Subcutaneous abdominal adipose tissue (tissue), 5 donors: ENCODE results near the gene MADD.

Experiments
- H3K27ac ChIP-seq: one replicate; pipeline ENCODE4 v1.7.0; 2013; ENCODE audit warnings: low read depth, mild to moderate bottlenecking, inconsistent platforms, low read length, moderate library complexity
- H3K27me3 ChIP-seq, 5 donors: one replicate each; pipeline ENCODE4 v1.7.0; 2013; ENCODE audit warnings: low read length in 5 of 5, inconsistent platforms in 1 of 5; ENCODE audit not compliant: control insufficient read depth in 5 of 5, insufficient read depth in 4 of 5
- H3K36me3 ChIP-seq, 5 donors: one replicate each; pipeline ENCODE4 v1.7.0; 2013; ENCODE audit warnings: low read length in 5 of 5; ENCODE audit not compliant: control insufficient read depth in 5 of 5, insufficient read depth in 5 of 5
- H3K4me1 ChIP-seq, 5 donors: one replicate each; pipeline ENCODE4 v1.7.0; 2013; ENCODE audit warnings: low read length in 5 of 5, mild to moderate bottlenecking in 3 of 5, moderate library complexity in 1 of 5; ENCODE audit not compliant: control insufficient read depth in 5 of 5, insufficient read depth in 5 of 5
- H3K4me3 ChIP-seq, 5 donors: one replicate each; pipeline ENCODE4 v1.7.0; 2013; ENCODE audit warnings: low read length in 5 of 5, low read depth in 1 of 5
- H3K9ac ChIP-seq, 5 donors: one replicate each; pipeline ENCODE4 v1.7.0; 2013; ENCODE audit warnings: low read length in 5 of 5, mild to moderate bottlenecking in 4 of 5, moderate library complexity in 3 of 5
- H3K9me3 ChIP-seq, 5 donors: one replicate each; pipeline ENCODE4 v1.7.0; 2013; ENCODE audit warnings: low read length in 5 of 5; ENCODE audit not compliant: control insufficient read depth in 5 of 5
- donor health status: healthy.
- donor health status: healthy.
- donor health status: healthy.
- donor health status: healthy.
- donor health status: healthy.

The MADD gene

DNA sequence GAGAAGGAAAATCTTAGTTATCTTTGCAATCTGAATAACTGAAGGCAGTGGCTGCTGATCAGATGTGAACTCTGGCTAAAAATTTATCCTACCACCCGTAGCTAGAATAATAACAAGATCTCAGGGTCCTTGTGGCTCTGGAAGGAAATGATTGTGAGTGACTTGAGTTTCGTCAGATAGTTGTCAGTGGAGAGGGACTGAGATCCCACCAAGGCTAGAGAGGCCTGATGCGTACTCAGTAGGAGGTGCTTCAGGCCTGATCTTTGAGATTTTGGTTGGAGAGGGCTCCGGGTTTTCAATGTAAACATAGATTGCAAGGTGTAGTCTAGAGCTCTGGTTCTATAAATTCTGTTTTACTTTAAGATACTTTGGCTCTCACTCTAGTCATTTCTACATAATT is 1.4 kb downstream of the MADD start:
- peaks cover 2 to 39% (median 37%) of the 10 kb centered on the region in 5 donors for H3K4me1 ChIP-seq
- H3K27me3 ChIP-seq = no peaks in the 10 kb centered on the region
- H3K9me3 ChIP-seq = no peaks in the 10 kb centered on the region
- H3K27ac ChIP-seq = no peak overlapping the region
- peak overlapping the region in 2 of 5 donors; percentile 64 to 72 for H3K9ac ChIP-seq
- H3K36me3 ChIP-seq = peaks cover 7 to 36% (median 29%) of the 10 kb centered on the region in 5 donors
- peak overlapping the region in 3 of 5 donors; percentile 48 to 79 (median 77) for H3K4me3 ChIP-seq

GRCh38 chr11:47271961-47272661 is 2.2 kb downstream of the MADD start:
- Histone ChIP-seq H3K27me3 (no peaks in the 10 kb centered on the region), H3K4me3 (no peak overlapping the region), H3K4me1 (peaks cover 2 to 39% (median 37%) of the 10 kb centered on the region in 5 donors), H3K36me3 (peaks cover 11 to 40% (median 36%) of the 10 kb centered on the region in 5 donors), H3K27ac (no peak overlapping the region), H3K9ac (peak overlapping the region in 1 of 5 donors; percentile 72), H3K9me3 (no peaks in the 10 kb centered on the region)

- Histone ChIP-seq H3K36me3 (peaks cover 11 to 44% (median 42%) of the 10 kb centered on the region in 5 donors), H3K9ac (no peak overlapping the region), H3K27ac (no peak overlapping the region), H3K27me3 (no peaks in the 10 kb centered on the region), H3K4me3 (no peak overlapping the region), H3K9me3 (no peaks in the 10 kb centered on the region), H3K4me1 (peaks cover 2 to 38% (median 36%) of the 10 kb centered on the region in 5 donors)
Observed at GRCh38 chr11:47272706-47273105, 2.8 kb downstream of the MADD start.

DNA sequence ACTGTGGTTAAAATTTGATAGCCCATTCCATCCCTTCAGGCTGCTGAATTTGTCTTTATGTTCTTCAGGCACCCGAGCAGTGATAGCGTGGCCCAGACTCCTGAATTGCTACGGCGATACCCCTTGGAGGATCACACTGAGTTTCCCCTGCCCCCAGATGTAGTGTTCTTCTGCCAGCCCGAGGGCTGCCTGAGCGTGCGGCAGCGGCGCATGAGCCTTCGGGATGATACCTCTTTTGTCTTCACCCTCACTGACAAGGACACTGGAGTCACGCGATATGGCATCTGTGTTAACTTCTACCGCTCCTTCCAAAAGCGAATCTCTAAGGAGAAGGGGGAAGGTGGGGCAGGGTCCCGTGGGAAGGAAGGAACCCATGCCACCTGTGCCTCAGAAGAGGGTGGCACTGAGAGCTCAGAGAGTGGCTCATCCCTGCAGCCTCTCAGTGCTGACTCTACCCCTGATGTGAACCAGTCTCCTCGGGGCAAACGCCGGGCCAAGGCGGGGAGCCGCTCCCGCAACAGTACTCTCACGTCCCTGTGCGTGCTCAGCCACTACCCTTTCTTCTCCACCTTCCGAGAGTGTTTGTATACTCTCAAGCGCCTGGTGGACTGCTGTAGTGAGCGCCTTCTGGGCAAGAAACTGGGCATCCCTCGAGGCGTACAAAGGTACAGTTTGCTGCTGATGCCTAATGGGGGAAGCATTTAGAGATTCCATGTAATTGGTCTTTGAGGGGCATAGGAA is 4.7 kb downstream of the MADD start:
- peaks cover 25 to 55% (median 51%) of the 10 kb centered on the region in 5 donors for H3K36me3 ChIP-seq
- H3K4me1 ChIP-seq = peaks cover 0 to 21% (median 20%) of the 10 kb centered on the region in 5 donors
- no peak overlapping the region for H3K27ac ChIP-seq
- H3K9ac ChIP-seq = no peak overlapping the region
- H3K27me3 ChIP-seq = no peaks in the 10 kb centered on the region
- no peaks in the 10 kb centered on the region for H3K9me3 ChIP-seq
- no peak overlapping the region for H3K4me3 ChIP-seq

- H3K27ac ChIP-seq = no peak overlapping the region
- no peak overlapping the region for H3K9ac ChIP-seq
- H3K27me3 ChIP-seq = no peaks in the 10 kb centered on the region
- no peaks in the 10 kb centered on the region for H3K9me3 ChIP-seq
- no peak overlapping the region for H3K4me3 ChIP-seq
- H3K4me1 ChIP-seq = peaks cover 0 to 5% (median 5%) of the 10 kb centered on the region in 5 donors
- H3K36me3 ChIP-seq = peaks cover 31 to 77% (median 69%) of the 10 kb centered on the region in 5 donors
Observed at GRCh38 chr11:47276923-47277322, 7.0 kb downstream of the MADD start.

GRCh38 chr11:47278058-47278457 is 8.1 kb downstream of the MADD start:
- H3K9ac ChIP-seq = no peak overlapping the region
- H3K4me3 ChIP-seq = no peak overlapping the region
- no peaks in the 10 kb centered on the region for H3K9me3 ChIP-seq
- no peak overlapping the region for H3K27ac ChIP-seq
- H3K36me3 ChIP-seq = peaks cover 31 to 86% (median 78%) of the 10 kb centered on the region in 5 donors
- H3K27me3 ChIP-seq = no peaks in the 10 kb centered on the region
- no peaks in the 10 kb centered on the region for H3K4me1 ChIP-seq

- no peaks in the 10 kb centered on the region for H3K9me3 ChIP-seq
- no peak overlapping the region for H3K4me3 ChIP-seq
- peaks cover 31 to 92% (median 78%) of the 10 kb centered on the region in 5 donors for H3K36me3 ChIP-seq
- no peak overlapping the region for H3K27ac ChIP-seq
- H3K9ac ChIP-seq = no peak overlapping the region
- no peaks in the 10 kb centered on the region for H3K27me3 ChIP-seq
- no peaks in the 10 kb centered on the region for H3K4me1 ChIP-seq
Observed at GRCh38 chr11:47278769-47279168, 8.8 kb downstream of the MADD start.

DNA sequence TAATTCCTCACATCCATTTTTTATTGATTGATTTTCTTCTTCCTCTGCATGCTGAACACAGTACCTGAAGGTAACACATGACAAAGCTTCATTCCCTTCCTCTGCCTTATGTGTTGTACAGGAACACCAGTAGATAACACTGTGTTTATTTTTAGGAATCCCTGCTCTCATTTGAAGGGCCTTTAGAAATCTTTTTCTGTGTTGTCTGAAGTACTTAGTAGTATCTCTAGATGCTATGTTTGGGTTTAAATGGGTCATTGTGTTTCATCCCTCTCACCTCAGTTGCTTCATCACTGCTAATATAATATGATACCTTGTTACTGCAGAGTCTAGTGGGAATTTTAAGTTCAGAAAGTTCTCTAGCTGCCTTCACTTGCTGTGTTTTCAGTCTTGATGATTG is 10.2 kb downstream of the MADD start:
- no peaks in the 10 kb centered on the region for H3K27me3 ChIP-seq
- H3K36me3 ChIP-seq = peaks cover 31 to 96% (median 84%) of the 10 kb centered on the region in 5 donors
- no peaks in the 10 kb centered on the region for H3K4me1 ChIP-seq
- no peaks in the 10 kb centered on the region for H3K9me3 ChIP-seq
- no peak overlapping the region for H3K4me3 ChIP-seq
- no peak overlapping the region for H3K27ac ChIP-seq
- H3K9ac ChIP-seq = no peak overlapping the region

DNA sequence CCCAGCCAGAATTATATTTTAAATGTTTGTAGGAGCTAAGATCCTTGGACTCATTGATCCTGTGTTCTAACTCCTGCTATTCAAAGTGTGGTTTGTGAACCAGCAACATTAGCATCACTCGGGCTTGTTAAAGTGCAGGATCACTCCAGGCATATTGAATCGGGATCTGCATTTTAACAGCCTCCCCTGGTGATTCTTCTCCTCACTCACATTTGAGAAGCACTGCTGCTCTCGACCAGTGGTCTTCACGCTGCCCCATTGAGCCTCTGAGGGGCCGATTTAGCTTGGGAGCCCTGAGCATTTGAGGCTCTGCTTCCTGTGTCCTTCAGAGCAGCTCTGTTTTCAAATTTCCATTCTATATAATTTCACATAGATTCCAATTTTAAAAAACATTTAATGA is 10.9 kb downstream of the MADD start:
- no peak overlapping the region for H3K27ac ChIP-seq
- no peaks in the 10 kb centered on the region for H3K9me3 ChIP-seq
- no peak overlapping the region for H3K9ac ChIP-seq
- H3K27me3 ChIP-seq = no peaks in the 10 kb centered on the region
- H3K4me1 ChIP-seq = no peaks in the 10 kb centered on the region
- H3K4me3 ChIP-seq = no peak overlapping the region
- peaks cover 32 to 96% (median 85%) of the 10 kb centered on the region in 5 donors for H3K36me3 ChIP-seq

DNA sequence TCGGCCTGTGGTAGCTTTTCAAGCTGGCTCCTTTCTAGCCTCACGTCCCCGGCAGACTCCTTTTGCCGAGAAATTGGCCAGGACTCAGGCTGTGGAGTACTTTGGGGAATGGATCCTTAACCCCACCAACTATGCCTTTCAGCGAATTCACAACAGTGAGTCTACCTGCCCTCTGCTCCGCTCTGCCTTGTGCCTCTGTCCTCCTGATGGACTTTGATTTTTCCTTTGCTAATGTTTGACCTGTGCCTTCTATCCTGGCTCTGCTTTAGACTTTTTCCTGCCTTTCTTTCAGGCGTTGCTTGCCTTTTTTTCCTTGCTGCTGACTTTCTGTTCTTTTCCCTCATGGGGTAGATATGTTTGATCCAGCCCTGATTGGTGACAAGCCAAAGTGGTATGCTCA is 12.5 kb downstream of the MADD start:
- Histone ChIP-seq H3K27ac (no peak overlapping the region), H3K9ac (no peak overlapping the region), H3K9me3 (no peaks in the 10 kb centered on the region), H3K36me3 (peaks cover 28 to 96% (median 80%) of the 10 kb centered on the region in 5 donors), H3K27me3 (no peaks in the 10 kb centered on the region), H3K4me1 (no peaks in the 10 kb centered on the region), H3K4me3 (no peak overlapping the region)
